DOHH2 (cell line): ENCODE results near the gene PPL.

Experiments used
- H3F3A ChIP-seq: fragments of 200-600 bp; sonication (generic), shearing (Covaris generic); 2 replicates; pipeline ENCODE4 v1.6.0; 2016; ENCODE audit warnings: antibody characterized with exemption, mild to moderate bottlenecking; ENCODE audit not compliant: control insufficient read depth, insufficient read depth
- H3K27ac ChIP-seq: fragments of 200-600 bp; sonication (generic); 2 replicates; pipeline ENCODE4 v1.5.1; 2014; ENCODE audit warnings: low read depth, mild to moderate bottlenecking, low read length, moderate library complexity
- H3K27me3 ChIP-seq: fragments of 200-600 bp; sonication (generic); 2 replicates; pipeline ENCODE4 v1.6.1; 2014; ENCODE audit warnings: mild to moderate bottlenecking, low read length, mixed read lengths; ENCODE audit not compliant: control insufficient read depth
- H3K36me3 ChIP-seq: fragments of 200-600 bp; sonication (generic); 2 replicates; pipeline ENCODE4 v1.6.1; 2014; ENCODE audit warnings: mild to moderate bottlenecking, low read length, moderate library complexity, mixed read lengths; ENCODE audit not compliant: control insufficient read depth
- H3K4me1 ChIP-seq: fragments of 200-600 bp; sonication (generic); 2 replicates; pipeline ENCODE4 v1.6.1; 2014; ENCODE audit warnings: mild to moderate bottlenecking, low read length, mixed read lengths; ENCODE audit not compliant: control insufficient read depth
- H3K4me2 ChIP-seq: fragments of 200-600 bp; sonication (generic); 2 replicates; pipeline ENCODE4 v1.6.0; 2014; ENCODE audit warnings: mild to moderate bottlenecking, low read length, moderate library complexity
- H3K4me3 ChIP-seq: fragments of 200-600 bp; sonication (generic); 2 replicates; pipeline ENCODE4 v1.5.1; 2014; ENCODE audit warnings: mild to moderate bottlenecking, low read length, mixed read lengths
- H3K79me2 ChIP-seq: fragments of 200-600 bp; sonication (generic); 2 replicates; pipeline ENCODE4 v1.6.1; 2014; ENCODE audit warnings: mild to moderate bottlenecking, low read length, mixed read lengths; ENCODE audit not compliant: control insufficient read depth
- H3K9me2 ChIP-seq: fragments of 200-600 bp; sonication (generic); replicated peaks from 2 replicates; pipeline ENCODE4 v1.6.1; 2014; ENCODE audit warnings: mild to moderate bottlenecking, low read length, mixed read lengths; ENCODE audit not compliant: control insufficient read depth
- H3K9me3 ChIP-seq: fragments of 200-600 bp; sonication (generic); 2 replicates; pipeline ENCODE4 v1.6.1; 2014; ENCODE audit warnings: antibody characterized with exemption, low read length, mixed read lengths; ENCODE audit not compliant: control insufficient read depth, insufficient read depth
- H4K20me1 ChIP-seq: fragments of 200-600 bp; sonication (generic); 2 replicates; pipeline ENCODE4 v1.6.0; 2014; ENCODE audit warnings: low read depth, mild to moderate bottlenecking, antibody characterized with exemption, low read length, moderate library complexity; ENCODE audit not compliant: control insufficient read depth, insufficient read depth
- CTCF ChIP-seq: fragments of 200-600 bp; sonication (generic); IDR thresholded peaks from one replicate; pipeline ENCODE4 v1.5.1; 2014; ENCODE audit warnings: antibody characterized with exemption, mild to moderate bottlenecking, low read depth, low read length; ENCODE audit not compliant: poor library complexity, severe bottlenecking
- EZH2phosphoT487 ChIP-seq: fragments of 200-600 bp; sonication (generic); IDR thresholded peaks from 2 replicates; pipeline ENCODE4 v1.6.1; 2017; ENCODE audit warnings: borderline replicate concordance, mild to moderate bottlenecking, antibody characterized with exemption, low read length, moderate library complexity, mixed read lengths

Gene PPL

GRCh38 chr16:4866586-4866985 lies 70.4 kb downstream of the PPL start:
- Histone ChIP-seq H3K9me3 (no peaks in the 10 kb centered on the region), H3K9me2 (no peaks in the 10 kb centered on the region), H3K4me1 (no peaks in the 10 kb centered on the region), H3K27me3 (no peaks in the 10 kb centered on the region), H3K36me3 (peaks cover 65% of the 10 kb centered on the region), H3K27ac (no peak overlapping the region), H4K20me1 (peaks cover 4% of the 10 kb centered on the region; the same call in 1 of the 2 replicates), H3F3A (no peaks in the 10 kb centered on the region), H3K4me2 (no peak overlapping the region), H3K4me3 (no peak overlapping the region), H3K79me2 (peaks cover 81% of the 10 kb centered on the region)
- no peak for TF ChIP-seq CTCF
- TF ChIP-seq EZH2phosphoT487: no peak

GRCh38 chr16:4865231-4865860 lies 71.6 kb downstream of the PPL start:
- Histone ChIP-seq H3F3A (no peaks in the 10 kb centered on the region), H3K9me3 (no peaks in the 10 kb centered on the region), H3K9me2 (no peaks in the 10 kb centered on the region), H3K79me2 (peaks cover 92% of the 10 kb centered on the region), H3K27ac (no peak overlapping the region), H3K36me3 (peaks cover 67% of the 10 kb centered on the region), H3K4me1 (no peaks in the 10 kb centered on the region), H3K27me3 (no peaks in the 10 kb centered on the region), H3K4me2 (no peak overlapping the region), H4K20me1 (peaks cover 4% of the 10 kb centered on the region; the same call in 1 of the 2 replicates), H3K4me3 (no peak overlapping the region)
- no peak for TF ChIP-seq CTCF
- TF ChIP-seq EZH2phosphoT487: no peak

GRCh38 chr16:4864728-4865127 lies 72.2 kb downstream of the PPL start:
- Histone ChIP-seq H3K36me3 (peaks cover 67% of the 10 kb centered on the region), H4K20me1 (peaks cover 4% of the 10 kb centered on the region; the same call in 1 of the 2 replicates), H3K9me3 (no peaks in the 10 kb centered on the region), H3K9me2 (no peaks in the 10 kb centered on the region), H3K27ac (no peak overlapping the region), H3K27me3 (no peaks in the 10 kb centered on the region), H3F3A (no peaks in the 10 kb centered on the region), H3K4me1 (no peaks in the 10 kb centered on the region), H3K4me3 (no peak overlapping the region), H3K79me2 (peaks cover 92% of the 10 kb centered on the region), H3K4me2 (no peak overlapping the region)
- TF ChIP-seq EZH2phosphoT487 (no peak), CTCF (no peak)
